SIG-M5 treated with dmso at 0.1 percent for 504 hours (cell line): ENCODE measurements around the gene BOK.
A peak's percentile ranks its signal among the peaks of the same experiment; 100 is the strongest.

ENCODE experiments used
- DNase-seq: peaks from one replicate; lab custom pipeline; 2025; ENCODE audit not compliant: unreplicated experiment; lab: John Stamatoyannopoulos, UW

The BOK gene

GRCh38 chr2:241538838-241539615 lies 19.5 kb upstream of the BOK start:
- DNase-seq = no peak

DNA sequence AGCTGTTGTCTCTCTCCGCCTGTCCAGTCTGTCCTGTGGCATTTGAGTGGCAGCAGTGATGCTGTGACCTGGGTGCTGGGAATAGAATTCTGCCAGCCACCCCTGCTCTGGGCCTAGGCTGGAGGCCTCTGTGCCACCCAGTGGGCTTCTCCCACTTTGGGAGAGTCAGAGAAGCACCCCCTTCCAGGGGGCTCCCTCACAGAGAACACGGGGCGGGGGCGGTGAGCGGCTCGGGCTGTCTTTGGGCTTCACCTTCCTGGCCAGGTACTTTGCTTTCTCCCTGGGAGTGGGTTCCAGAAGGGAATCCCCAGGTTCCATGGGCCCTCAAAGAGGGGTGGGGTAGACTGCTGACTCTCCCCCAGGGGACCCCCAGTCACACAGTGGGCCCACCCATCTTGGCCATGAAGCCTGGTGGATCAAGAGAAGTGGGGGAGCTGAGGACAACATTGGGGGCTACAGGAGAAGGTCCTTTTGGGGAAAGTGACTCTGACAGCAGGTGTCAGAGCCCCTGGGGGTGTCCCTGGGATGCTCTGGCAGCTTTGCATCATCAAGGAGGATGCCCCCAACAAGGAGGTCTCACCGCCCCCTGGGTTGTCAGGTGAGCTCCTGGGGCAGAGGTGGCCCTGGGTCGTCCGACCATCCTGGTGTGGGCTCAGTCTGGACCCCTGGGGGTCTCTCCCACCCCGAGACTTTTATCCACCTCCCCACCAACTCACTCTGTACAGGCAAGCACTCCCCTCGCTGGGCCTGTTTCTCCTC lies 18.8 kb upstream of the BOK start:
- no peak for DNase-seq

DNA sequence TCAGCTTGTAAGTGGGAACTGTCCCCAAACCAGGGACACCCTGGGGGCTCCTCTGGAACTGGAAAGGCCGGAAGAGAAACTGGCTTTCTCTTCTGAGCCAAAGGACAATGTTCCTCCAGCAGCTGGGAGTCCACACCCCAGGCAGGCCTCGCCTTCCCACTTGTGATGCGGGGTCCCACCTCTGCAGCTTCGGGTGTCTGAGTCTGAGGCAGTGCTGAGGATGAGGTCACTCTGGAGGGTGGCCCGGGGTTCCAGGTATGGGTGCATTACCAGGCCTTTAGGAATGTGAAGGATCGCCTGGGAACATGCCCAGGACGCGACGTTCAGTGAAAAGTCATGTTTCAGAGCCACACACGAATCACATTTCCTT lies 18.2 kb upstream of the BOK start:
- DNase-seq = no peak

- DNase-seq = peak; percentile 15
These were observed 17.6 kb upstream of the BOK start for GRCh38 chr2:241540771-241541561.

DNA sequence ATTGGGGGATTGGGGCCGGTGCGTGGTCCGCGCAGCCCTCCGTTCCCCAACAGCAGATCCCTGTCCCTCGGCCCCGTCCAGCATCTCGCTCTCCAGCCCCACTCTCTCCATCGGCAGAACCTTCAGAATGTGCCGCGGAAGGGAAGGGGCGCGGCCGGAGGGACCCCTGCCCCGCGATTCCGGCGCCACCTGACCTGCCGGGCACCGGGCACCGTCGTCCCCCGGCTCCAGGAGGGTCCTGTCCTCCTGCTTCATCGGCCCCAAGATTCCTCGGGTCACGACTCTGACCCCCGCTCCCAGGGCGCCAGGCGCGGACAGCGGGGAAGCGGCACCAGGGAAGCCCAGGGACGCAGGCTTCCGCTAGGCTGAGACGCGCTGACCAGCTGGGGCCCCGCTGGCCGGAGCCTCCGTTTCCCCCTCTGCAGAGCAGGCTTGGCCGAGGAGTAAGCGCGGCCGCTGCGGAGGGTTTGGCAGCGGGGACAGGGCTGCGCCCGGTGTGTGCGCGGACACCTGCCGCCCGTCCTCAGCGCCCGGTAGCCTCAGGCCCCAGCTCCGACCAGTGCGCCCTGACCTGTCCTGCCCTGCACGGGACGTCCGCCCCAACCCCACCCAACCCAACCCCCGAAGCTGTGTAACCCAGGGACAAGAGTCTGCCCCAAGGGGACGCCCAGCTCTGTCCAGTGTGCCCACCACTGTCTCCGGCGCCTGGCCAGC lies 16.8 kb upstream of the BOK start:
- DNase-seq = no peak

DNA sequence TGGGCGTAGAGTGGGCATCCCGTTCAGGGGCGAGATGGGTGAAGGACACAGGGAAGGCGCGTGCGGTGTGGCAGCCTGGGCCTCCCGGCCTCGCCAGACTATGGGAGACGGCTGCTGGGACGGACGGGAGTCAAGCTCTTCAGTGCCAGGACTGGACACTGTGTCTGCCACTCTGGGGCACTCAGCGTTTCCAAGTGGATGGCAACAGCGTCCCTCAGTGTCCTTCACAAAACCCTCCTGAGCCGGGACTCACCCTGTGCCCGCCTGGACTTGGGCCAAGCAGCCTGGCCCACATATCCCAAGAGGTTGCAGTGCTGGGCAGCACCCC lies 16.3 kb upstream of the BOK start:
- no peak for DNase-seq

- DNase-seq = no peak
These were observed 13.4 kb upstream of the BOK start for GRCh38 chr2:241545106-241545505.

- DNase-seq = no peak
These were observed 12.7 kb upstream of the BOK start for GRCh38 chr2:241545523-241546473.

- no peak for DNase-seq
These were observed 11.6 kb upstream of the BOK start for GRCh38 chr2:241546771-241547498.

GRCh38 chr2:241547781-241548450 lies 10.6 kb upstream of the BOK start:
- no peak for DNase-seq

GRCh38 chr2:241548451-241548835 lies 10.1 kb upstream of the BOK start:
- DNase-seq = no peak

DNA sequence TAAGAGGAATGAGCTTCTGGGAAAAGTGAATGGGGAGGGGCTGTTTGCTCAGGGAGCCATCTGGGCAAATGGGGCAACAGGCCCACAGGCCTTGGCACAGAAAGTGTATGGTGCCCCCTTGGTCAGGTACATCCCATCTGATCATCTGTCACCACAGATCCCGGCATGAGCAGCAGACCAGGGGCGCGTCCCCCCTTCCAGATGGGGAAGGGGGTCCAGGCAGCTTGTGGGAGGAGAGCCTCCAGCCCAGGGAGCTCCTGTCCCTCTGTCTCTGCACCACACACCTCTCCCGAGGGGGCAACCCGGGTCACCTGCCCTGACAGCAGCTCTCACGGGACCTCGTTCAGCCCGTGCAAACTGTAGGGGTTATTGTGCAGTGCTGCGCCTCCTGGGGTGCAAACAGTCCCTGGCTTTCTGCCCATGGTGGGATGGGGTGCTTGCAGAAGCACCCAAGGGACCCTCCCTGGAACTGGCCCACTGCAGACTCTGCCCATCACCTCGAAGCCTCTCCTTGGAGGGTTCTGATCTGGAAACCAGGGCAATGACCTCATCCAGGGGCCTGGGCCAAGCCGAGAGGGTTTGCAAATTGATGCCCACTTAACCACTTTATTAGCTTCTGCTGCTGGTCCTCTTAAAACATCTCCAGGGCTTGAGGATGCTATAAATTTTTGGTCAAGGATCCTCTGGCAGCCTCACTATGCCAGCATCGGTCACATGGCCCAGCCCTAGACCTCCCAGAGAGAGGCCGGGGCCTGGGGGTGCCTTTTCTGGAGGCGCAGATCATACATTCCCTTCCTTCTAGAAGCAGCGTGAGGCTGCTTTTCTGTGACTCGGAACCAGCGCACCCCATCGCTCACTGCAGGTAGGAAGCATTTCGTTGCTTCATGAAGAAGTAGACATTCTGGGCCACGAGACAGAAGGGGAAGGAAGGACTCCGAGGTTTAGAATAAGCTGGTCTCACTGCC lies 7.6 kb upstream of the BOK start:
- no peak for DNase-seq

GRCh38 chr2:241551599-241551997 lies 6.9 kb upstream of the BOK start:
- no peak for DNase-seq

DNA sequence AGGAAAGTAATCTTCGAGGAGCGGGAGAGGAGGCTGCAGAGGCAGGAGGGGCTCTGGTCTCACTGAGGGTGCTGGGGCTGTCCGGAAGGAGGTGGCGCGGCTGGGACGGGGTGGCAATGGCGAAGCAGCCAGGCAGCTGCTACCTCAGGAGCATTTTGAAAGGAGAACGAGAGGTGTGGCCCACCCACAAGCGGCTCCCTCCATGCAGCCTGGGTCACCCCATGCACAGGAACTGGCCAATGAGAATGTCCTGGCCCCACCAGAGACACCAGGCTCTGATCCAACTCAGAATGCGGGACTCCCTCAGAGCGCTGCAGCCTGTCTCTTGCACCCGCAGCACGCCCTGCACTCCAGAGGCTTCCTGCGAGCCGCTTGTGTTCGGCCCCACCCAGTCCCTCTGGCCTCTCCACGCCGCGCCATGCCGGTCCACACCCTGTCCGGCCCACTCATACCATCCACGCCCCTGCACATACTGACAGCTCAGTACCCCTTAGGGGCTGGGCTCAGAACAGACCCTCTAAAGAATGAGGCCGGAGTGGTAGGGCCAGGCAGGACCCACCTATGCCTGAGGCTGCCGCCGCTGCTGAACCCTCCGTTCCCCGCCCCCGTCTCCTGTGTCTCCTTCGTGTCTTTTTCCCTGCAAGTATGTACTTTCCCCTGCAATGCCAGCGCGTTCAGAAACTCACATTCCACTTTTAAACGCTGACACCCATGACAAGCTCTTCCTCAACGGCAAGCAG lies 6.4 kb upstream of the BOK start:
- DNase-seq = no peak

GRCh38 chr2:241553512-241553830 lies 5.1 kb upstream of the BOK start:
- no peak for DNase-seq

DNA sequence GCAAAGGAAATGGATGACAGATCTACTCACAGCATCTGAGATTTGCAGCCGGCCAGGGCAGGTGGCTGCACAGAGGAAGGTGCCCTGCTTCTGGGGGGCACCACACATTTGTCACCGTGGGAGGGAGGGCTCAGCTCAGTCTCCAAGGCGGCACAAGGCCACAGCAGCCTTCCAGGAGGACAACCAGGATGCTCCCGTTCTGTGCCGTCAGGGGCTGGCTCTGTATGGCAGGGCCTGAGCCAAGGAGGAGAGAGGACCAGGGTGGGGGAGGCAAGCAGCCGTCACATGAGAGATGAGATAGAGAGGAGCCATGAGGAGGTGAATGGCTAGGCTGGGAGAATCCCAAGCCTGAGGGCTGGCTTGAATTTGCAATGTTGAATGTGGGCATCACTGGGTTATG lies 4.6 kb upstream of the BOK start:
- no peak for DNase-seq

GRCh38 chr2:241554610-241555322 lies 3.8 kb upstream of the BOK start:
- DNase-seq = no peak
